NCI-H2107 treated with DMSO at 0.1 percent for 48 hours (cell line): ENCODE data around the gene NDST1.
"Not testable (repeated sequence)": the region's sequence is repeated elsewhere in the genome, so short reads cannot be mapped to it uniquely, and the experiment has no call there.

Source experiments
- DNase-seq: peaks from one replicate; lab custom pipeline; 2025; ENCODE audit not compliant: unreplicated experiment; lab: John Stamatoyannopoulos, UW

Gene NDST1

DNA sequence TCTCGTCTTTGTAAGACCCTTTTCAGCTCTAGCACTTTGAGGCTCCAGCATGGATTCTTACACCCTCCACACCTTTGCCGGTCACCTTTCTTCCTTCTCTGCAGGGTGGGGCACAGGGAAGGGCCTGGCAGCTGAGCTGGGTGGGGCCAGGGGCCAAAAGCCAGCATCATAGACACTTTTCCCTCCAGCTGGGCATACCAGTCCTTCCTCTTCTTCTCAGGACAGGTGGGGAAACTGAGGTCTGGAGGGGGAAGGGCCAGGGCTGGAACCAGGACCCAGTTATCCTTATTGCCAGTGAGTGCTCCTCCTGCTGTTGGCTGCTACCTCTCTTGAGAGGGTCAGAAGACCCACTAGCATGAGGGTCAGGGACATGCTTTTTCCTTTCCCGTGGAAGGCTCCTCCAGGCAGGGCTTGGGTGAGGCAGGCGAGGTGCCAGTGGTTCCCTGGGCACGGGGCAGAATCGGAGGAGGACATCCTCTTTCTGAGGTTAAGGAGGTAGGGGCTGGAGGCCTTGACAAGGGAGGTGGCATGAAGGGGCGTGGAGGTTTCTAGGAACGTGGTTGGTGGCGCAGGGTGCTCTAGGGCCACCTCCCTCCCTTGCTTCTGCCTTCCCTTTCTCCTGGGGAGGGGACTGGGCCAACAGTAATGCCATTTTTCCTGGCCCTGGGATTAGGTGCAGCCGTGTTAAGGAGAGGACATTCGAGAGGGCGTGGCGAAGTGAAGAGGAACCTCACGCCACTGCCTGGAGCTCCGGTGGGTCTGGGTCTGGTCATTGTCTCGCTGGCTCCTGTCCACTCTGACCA lies at the start of gene NDST1:
Gene NDST1, plus strand, starts transcription at position 658 of the 803 bp plus-strand sequence. CDS start 13,124 bp downstream, outside the sequence.
- DNase-seq = no peak

DNA sequence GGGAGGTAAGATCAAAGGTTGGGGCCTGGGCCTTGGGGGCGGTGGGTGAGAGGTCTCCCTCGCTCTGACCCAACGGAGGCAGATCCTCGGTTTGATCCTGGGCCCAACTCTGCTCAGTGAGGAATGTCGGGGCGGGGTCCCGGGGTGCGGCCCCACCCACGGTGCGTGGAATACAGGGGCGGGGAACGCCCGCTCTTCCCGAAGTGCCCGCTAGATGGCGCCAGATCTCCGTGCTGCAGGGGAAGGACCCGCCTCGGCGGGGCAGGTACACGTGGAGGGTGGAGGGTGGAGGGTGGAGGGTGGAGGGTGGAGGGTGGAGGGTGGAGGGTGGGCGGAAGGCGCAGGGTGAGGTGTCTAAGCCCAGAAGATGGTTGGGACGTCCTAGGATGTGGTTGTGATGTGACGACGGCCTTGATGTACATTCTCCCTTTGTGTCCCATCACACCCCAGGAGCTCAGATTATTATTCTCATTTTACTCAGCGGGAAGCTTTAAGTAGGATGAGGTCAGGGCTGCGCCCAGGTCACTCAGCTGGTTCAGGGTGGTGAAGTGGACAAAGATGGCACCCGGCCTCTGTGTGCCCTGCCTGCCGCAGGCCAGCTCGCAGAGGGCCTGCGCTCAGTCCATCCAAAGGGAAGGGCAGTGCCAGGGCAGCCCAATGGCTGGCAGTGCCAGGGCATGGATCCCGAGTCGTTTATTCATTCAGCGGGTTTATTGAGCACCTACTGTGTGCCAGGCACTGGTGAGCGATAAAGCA lies 49.0 kb upstream of the NDST1 start:
- peak; percentile 15 for DNase-seq

DNA sequence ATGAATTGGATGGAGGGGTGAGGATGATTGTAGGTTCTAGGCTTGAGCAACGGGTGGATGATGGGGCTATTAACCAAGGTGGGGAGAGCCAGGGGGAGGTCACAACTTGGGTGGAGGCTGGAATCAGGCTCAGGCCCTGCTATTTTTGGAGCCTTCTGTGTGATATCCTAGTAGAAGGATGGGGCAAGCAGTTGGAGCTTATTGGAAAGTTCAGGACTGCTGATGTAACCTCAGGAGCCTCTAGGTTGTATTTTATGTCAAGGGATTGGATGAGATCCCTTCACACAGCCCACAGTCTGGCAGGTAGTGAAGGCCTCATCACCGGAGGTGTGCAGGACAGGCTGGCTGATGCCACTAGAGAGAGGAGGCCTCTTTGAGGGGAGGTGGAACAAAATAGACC lies 47.1 kb upstream of the NDST1 start:
- DNase-seq = peak; percentile 56

DNA sequence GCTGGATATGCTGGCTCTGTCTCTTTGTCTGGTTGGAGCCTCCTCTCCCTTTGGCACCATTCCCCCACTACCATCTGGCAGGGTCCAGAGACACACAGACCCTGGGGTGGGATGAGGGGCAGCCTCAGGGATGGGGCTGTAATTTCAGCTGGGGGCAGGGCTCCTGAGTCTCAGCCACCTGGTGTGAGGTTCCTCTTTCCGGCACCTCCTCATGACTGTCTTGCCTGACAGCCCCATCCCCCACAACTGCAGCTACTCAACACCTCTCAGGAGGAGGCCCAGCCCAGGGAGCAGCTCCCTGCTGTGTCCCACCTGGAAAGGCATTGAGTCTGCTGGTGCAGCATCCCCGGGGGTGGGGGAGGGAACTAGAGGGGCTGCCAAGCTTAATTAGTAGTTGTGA lies 46.7 kb upstream of the NDST1 start:
- peak; percentile 65 for DNase-seq

DNA sequence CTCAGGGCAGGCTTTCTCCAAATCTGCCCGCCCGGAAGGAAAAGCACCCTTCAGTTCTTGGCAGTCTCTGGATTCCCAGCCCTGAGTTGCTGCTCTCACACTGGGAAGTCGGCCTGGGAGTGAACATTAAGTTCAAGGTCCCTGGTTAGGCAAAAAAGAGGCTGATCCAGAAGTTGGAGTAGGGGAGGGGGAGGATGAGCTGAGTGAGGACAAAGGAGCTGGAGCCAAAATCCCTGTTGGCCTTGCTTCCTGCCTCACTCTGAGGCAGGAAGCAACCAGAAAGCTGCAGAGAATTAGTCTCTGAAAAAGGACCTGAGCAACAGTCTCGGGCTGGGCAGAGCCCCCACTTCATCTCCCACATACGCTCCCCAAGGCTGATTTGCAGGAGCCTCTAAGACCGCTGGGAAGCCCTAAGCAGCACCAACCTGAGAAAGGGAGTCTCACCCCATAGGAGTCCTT lies 43.3 kb upstream of the NDST1 start:
- DNase-seq = no peak

DNA sequence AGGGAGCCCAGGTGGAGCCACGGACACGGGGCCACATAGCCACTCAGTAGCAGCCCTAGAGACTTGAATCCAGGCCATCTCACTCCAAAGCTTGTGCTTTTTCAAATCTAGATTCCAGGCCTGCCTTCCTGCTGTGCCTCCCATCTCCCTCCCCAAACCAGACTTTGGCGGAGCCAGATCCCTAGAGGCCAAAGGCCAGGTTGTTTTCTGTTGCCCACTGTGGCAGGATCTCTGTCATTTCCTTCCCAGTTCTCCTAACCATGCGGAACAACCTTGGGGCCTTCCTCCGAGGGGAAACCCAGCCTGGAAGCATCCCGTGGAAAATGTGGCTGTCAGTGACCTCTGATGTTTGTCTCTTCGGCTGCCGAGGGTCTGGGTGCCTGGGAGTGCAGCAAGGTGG lies 42.0 kb upstream of the NDST1 start:
- no peak for DNase-seq

DNA sequence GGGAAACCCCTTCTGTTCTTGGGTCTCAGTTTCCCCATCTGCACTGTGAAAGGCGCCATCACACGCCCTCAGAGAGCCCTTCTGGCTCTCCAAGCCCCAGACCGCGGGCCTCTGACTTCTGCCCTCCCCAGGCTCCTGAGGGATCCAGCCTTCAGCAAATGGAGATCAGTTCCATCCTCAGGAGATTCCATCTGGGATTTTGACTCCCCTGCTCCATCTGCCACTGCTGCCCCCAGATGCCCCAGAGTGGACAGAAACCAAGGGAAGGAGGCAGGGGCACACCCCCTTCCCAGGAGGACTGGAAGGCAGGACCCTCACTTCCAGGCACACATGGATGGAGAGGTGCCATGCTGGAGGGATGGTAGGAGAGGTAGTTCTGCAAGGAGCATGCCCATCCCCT lies 39.7 kb upstream of the NDST1 start:
- no peak for DNase-seq

DNA sequence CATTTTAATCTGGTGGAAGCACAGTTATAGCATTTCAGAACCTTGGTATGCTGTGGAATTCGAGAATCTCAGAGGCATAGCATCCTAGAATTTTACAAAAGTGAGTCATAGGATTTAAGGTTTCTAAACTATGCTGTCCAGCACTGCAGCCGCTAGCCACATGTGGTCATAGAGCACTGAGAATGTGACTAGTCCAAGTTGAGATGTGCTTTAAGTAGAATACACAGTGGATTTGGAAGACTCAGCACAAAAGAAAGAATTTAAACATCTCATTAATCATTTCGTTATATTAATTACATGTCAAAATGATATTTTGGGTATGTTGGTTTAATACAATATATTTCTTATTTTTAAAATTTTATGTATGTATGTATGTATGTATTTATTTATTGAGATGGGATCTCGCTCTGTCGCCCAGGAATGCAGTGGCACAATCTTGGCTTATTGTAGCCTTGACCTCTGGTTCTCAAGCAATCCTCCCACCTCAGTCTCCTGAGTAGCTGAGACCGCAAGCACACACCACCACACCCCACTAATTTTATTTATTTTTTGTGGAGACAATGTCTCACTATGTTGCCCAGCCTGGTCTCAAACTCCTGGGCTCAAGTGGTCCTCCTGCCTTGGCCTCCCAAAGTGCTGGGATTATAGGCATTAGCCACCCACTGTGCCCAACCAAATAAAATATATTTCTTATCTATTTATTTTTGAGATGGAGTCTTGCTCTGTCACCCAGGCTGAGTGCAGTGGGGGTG lies 38.0 kb upstream of the NDST1 start:
- no peak for DNase-seq

DNA sequence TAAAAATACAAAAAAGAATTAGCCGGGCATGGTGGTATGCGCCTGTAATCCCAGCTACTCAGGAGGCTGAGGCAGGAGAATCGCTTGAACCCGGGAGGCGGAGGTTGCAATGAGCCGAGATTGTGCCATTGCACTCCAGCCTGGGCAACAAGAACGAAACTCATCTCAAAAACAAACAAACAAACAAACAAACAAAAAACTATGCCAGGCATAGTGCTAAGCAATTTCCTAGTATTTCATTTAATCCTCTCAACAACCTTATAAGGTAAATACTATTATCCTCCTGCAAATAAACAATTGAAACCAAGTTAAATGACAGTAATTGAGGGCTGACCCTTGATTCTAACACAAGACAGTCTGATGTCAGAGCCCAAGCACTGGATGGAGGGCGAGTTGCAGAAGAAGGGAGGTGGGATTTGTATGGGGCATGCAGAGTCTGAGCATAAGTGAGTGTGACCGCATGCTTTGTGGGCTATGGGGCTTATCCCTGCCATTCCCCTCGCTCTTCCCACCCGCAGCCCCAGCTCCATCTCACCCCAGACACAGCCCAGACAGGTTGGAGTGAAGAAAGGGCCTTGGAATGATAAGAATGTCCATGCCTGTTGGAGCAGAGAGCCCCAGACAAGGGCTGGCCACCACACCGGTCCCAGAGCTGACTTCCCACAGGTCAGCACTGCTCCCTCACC lies 34.1 kb upstream of the NDST1 start:
- no peak for DNase-seq

DNA sequence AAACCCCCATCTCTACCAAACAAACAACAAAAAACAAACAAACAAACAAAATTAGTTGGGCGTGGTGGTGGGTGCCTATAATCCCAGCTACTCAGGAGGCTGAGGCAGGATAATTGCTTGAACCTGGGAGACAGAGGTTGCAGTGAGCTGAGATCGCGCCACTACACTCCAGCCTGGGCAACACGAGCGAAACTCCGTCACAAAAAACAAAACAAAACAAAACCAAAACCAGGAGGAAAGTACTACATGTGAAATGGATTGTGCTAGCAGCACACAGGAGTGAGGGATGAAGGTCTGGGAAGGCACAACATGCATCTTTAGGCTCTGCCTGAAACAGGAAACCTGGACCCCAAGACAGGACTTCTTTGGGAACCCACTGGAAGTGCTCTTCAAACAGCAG lies 31.4 kb upstream of the NDST1 start:
- not testable (repeated sequence) for DNase-seq

DNA sequence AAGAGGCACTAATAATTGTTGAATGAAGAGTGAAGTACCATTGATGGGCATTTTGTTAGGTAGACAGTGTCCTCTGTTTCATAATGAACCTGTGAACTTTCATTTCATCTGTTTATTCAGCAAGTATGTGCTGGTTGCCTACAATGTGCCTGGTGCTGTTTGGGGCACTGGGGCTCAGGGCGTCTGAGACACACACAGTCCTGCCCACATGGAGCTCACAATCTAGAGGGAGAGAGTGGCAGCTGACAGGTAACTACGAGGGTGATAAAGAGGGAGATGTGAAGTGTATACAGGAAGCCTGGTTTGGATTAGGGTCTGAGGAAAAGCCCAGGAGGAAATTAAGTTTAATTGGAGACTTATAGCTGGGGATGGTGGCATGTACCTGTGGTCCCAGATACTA lies 28.5 kb upstream of the NDST1 start:
- no peak for DNase-seq

DNA sequence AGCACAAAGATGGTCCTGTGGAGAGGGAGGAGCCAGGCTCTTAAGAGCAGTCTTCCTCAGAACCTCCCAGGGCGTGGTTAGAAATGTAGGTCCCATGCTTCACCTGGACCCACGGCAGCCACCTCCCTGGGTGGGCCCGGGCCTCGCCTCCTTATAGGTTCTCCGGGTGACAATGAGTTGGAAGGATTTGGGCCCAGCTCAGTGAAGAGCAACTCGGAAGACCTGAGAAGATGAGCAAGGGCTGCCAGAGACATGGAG lies 26.3 kb upstream of the NDST1 start:
- no peak for DNase-seq

DNA sequence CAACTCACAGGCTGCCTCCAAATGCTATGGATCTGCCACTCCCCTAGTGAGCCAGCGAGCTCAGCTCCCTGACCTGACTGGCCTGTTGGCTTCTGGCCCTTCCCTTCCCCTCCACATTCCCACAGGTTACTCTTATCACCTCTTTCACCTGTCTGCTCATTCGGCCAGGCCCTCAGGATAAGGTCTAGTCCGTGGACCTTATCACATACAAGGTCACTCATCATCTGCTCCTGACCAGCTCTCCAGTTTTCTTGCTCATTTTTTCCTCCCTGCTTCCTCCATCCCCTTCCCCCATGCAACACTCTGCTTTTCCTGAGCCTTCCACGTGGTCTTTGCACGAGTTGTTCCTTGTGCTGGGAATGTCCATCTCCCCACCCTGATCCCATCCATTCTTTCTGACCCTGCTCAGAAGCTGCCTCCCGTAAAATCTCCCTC lies 25.9 kb upstream of the NDST1 start:
- DNase-seq = no peak

DNA sequence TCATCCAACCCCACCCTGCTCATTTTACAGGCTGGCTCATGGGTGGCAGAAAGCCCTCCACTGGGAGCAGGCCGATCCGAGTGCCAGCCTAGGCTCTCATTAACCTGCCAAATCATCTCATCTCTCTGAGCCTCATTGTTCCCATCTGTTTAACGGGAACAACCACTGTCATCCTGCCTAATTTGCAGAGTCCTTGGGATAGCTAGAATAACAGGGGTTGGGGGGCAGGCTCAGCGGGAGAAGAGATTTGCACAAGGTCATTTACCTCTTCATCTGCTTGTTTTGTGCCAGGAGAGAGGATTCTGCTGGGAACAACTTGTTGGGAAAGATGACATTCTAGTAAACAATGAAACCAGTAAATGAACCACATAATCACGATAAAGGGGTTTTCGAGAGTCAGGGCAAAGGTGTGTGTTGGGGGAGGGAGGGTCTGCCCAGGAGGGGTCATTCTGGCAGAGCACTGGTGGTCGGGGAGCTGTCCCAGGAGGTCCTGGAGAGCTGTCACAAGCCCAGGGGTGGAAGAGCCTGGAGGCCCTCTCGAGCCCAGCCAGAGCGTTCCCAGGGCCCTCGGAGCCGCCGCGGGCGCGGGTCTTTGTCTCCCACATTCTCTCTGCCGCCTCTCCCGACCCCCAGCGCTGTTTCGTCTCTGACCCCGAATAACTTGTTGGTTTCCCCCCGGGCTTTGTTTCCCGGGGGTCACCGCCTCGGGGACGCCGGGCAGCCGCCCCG lies 22.8 kb upstream of the NDST1 start:
- DNase-seq = no peak

DNA sequence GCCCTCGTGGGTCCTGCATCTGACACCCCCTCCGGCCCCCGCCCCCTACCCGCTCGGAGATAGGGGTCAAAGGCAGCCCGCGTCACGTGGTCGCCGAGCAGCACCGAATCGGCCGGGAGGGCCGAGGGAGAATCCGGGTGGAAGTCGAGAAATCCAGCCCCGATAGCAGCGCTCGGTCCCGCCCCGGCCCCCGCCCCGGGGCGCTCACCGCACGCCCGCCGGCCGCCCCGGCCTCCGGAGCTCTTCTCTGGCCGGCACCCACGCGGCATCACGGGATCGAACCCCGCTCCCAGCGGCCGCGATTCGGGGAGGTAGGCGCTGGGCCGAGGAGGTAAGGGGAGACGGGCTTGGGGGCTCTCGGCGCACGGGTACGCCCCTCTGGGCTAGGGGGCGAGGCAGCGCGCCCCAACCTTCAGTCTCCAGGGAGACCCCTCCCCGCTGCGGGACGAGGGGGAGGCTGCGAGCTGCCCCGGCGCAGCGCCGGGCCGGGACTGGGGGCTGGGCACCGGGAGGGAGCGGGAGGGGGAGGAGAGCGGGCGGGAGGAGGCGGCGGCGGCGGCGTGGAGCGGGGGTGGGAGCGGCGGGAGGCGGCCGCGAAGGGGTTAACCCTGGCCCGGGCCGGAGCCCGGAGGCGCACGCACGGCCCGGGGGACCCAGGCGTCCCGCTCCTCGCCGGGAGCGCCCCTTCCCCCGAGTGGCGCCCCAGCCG lies 22.1 kb upstream of the NDST1 start:
- no peak for DNase-seq

DNA sequence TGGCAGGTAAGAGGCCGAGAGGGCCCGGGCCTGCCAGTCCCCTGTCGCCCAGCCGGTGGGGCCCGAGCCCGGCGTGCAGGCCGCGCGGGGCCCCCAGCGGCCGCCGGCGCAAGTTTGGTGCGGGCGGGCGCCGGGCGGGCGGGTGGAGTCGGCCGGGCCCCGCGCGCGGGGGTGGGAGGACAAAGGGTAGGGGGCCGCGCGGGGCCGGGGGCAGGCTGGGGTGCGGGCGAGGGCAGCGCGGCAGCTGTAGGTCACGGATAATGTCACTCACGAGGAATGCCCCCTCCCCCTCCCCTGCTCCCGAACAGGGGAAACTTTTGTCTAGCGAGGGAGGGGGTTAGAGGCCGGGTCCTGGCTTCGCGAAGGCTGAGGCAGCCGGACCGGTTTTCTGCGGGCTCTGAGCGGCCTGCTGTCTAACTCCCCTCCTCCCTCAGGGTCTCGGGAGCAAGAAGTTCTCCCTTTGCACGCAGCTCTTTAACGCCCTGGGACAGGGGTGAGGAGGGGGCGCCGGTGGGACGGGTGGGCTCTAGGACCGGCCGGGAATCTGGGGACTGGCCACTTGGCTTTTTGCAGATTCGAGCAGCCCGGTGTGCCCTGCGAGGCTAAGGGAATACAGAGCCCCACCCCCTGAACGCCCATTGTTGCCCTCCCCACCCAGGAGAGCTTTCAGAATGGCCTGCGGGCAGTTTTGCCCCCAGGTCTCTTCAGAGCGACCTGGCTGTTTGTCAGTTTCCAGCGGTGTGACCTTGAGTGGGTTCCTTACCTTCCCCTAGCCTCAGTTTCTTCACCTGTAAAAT lies 21.3 kb upstream of the NDST1 start:
- DNase-seq = no peak

DNA sequence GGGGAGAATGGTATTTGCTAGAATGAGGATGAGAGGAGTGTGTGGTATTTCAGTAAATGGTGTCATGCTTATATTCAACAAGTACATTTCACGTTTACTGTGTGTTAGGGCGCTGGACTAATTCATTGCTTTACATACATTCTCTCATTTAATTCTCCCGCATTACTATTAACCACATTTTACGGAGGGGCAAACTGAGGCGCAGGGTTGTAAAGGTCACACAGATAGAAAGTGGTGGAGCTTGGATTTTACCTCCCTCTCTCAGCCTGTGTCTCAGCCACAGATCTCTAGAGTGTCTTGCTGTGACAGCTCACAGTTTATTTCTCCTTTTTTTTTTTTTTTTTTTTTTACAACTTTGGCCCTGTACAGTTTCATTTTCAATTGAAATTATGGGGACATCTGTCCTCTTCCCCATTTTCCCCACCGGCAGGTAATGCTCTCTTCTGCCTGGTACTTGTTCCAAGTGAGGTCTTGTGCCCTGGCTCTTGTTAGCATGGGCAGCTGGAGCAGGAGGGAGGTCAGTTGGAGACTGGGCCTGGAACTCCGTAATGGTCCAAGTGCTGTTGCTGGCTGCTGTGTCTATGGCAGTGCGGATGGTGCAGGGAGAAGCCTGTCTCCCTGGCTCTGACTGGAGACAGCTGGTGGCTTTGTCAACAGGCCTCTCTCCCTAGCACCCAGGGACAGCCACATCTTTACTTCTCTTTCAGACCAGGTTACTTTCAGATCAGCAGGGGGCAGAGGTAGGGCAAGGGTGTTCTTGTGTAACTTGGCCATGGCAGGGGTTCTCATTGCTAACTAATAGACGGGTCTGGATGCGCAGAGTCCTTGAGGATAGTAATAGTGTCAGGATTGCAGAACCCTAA lies 20.5 kb upstream of the NDST1 start:
- DNase-seq = peak; percentile 22
